WI38 (cell line): ENCODE results near the gene DCAF5.

Experiments used
- H3K4me3 ChIP-seq: 2 replicates; pipeline ENCODE4 v1.5.1; 2011; ENCODE audit warnings: low read depth, mild to moderate bottlenecking, control low read depth, low read length
- TF ChIP-seq, protein P1 (sequence below): IDR thresholded peaks from 2 replicates; pipeline ENCODE4 v1.5.1; 2012; ENCODE audit warnings: low read depth, mild to moderate bottlenecking, control low read depth, low read length

DCAF5 gene

DNA sequence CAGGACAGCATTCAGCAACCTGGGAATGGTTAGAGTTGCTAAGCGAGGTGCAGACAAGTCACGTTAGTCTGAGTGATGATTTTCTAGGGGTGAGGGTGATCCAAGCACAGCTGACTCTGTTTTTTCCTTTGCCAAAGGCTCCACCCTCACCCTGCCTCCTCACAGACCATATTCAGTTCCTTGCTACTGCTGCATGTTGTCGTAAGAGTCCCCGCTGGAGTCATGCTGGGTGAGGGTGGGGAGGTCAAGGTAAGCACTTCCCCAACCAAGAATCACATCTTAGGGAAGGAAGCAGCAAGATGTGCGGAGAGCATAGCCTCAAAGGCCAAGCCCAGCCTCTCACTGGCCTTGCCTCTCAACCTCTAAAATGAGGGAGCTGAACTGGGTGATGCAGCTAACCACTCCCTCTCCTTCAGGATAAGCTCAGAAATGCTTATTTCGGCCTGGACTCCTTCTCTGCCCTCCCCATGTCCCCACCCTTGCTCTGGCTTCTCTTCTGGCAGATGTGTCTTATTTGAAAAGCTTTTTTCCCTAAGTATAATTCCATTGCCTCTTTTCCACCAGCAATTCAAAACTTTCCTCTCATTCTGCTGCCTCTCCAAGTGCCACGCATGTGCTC, 107.0 kb downstream of the DCAF5 start:
- TF ChIP-seq, protein P1, sequence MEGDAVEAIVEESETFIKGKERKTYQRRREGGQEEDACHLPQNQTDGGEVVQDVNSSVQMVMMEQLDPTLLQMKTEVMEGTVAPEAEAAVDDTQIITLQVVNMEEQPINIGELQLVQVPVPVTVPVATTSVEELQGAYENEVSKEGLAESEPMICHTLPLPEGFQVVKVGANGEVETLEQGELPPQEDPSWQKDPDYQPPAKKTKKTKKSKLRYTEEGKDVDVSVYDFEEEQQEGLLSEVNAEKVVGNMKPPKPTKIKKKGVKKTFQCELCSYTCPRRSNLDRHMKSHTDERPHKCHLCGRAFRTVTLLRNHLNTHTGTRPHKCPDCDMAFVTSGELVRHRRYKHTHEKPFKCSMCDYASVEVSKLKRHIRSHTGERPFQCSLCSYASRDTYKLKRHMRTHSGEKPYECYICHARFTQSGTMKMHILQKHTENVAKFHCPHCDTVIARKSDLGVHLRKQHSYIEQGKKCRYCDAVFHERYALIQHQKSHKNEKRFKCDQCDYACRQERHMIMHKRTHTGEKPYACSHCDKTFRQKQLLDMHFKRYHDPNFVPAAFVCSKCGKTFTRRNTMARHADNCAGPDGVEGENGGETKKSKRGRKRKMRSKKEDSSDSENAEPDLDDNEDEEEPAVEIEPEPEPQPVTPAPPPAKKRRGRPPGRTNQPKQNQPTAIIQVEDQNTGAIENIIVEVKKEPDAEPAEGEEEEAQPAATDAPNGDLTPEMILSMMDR: no peak
- no peak overlapping the region for H3K4me3 ChIP-seq

DNA sequence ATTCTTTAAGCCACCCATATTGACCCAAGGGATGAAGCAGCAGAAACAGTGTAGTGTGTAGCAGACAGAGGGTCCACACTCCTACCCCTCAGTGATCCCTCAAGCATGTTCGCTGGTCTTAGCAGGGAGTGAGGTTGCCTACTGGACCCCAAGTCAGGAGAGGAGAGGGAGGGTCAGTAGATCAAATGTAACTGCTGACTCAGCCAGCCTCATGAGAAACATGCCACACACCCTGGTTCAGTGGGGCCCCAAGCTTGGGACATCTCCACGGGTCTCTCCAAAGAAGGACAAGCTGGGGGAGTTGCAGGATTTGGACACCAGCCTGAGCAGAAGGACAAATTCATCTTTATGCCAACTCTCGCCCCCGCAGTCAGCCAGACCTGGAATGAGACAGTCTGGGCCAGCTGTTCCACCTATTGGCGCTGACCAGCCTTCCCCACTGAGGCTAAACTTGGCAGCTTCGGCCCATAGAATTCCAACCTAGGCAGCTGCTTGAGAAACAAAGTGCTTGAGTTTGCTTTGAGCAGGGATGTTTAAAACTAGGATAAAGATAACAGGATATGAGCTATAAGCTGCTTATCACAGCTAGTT, 107.9 kb downstream of the DCAF5 start:
- TF ChIP-seq, protein P1: no peak
- H3K4me3 ChIP-seq: no peak overlapping the region

GRCh38 chr14:69044296-69044695, 108.6 kb downstream of the DCAF5 start:
- H3K4me3 ChIP-seq: no peak overlapping the region
- TF ChIP-seq, protein P1: no peak

DNA sequence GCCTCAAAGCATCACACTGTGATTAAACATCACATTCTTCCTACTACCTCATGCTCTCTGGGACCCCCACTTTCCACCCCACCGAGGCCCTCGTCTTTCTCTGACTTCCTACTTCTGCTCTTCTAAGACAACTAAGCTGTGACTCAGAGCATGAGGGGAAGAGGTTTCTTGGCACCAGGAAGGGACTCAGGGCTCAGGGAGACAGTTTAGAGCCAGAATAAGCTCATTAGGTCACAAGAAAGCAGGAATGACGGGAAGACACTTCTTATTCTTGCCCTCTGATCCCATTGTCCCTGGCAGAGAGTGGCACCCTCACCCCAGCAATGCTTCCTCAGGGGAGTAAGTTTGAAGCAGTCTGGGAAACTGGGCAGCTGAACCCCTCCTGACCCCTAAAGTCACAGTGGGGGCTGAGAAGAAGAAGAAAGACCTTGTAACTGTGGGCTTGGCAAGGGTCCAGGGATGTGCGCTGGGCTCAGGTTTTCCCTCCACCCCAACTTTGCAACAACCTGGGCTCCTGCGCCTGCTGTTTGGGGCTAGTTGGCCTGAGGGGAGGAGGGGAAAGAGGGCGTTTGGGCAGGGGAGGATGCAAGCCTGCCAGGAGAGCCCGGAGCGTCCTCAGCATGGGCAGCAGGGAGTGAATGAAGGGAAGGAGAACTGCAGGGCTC, 109.2 kb downstream of the DCAF5 start:
- TF ChIP-seq, protein P1: no peak
- H3K4me3 ChIP-seq: no peak overlapping the region

- TF ChIP-seq, protein P1: no peak
- no peak overlapping the region for H3K4me3 ChIP-seq
Observed at GRCh38 chr14:69042787-69043444, 110.0 kb downstream of the DCAF5 start.

- H3K4me3 ChIP-seq: no peak overlapping the region
- TF ChIP-seq, protein P1: no peak
Observed at GRCh38 chr14:69042299-69042698, 110.6 kb downstream of the DCAF5 start.

- TF ChIP-seq, protein P1: no peak
- H3K4me3 ChIP-seq: no peak overlapping the region
Observed at GRCh38 chr14:69041783-69042182, 111.1 kb downstream of the DCAF5 start.
